Spleen (tissue), 11 donors: ENCODE data around the gene KIAA1217. TPM values are rescaled to one million over a fixed set of nuclear protein-coding genes. Genes with fewer than 3 reads are reported as not detected.

ENCODE experiments used
- DNase-seq: peaks from one replicate; pipeline ENCODE4 v3.0.0-alpha.2; 2020
- H3K27ac ChIP-seq, 8 donors: fragments of 200-600 bp; sonication (generic) in 7 of 8; 1 replicate in 4 of 8; 2 replicates in 4 of 8; pipeline versions ENCODE4 v1.5.0 to v1.8.0; 2016 to 2021; ENCODE audit warnings: inconsistent platforms in 4 of 8, mild to moderate bottlenecking in 4 of 8, moderate library complexity in 1 of 8
- H3K27me3 ChIP-seq, 7 donors: fragments of 200-600 bp; sonication (generic) in 6 of 7; replicated peaks in 1 of 7; 1 replicate in 4 of 7; 2 replicates in 3 of 7; pipeline versions ENCODE4 v1.5.0 to v1.8.0; 2016 to 2021; ENCODE audit warnings: inconsistent platforms in 3 of 7, mild to moderate bottlenecking in 1 of 7
- H3K36me3 ChIP-seq, 6 donors: fragments of 200-600 bp; sonication (generic) in 5 of 6; 1 replicate in 4 of 6; 2 replicates in 2 of 6; pipeline versions ENCODE4 v1.5.0 to v1.8.0; 2016 to 2021; ENCODE audit warnings: inconsistent platforms in 2 of 6
- H3K4me1 ChIP-seq, 6 donors: fragments of 200-600 bp; sonication (generic) in 5 of 6; 1 replicate in 3 of 6; 2 replicates in 3 of 6; pipeline versions ENCODE4 v1.5.0 to v1.8.0; 2016 to 2021; ENCODE audit warnings: inconsistent platforms in 3 of 6
- H3K4me3 ChIP-seq, 8 donors: fragments of 200-600 bp; sonication (generic) in 7 of 8; 1 replicate in 4 of 8; 2 replicates in 4 of 8; pipeline versions ENCODE4 v1.5.0 to v1.8.0; 2016 to 2021; ENCODE audit warnings: inconsistent platforms in 4 of 8, mild to moderate bottlenecking in 4 of 8, moderate library complexity in 2 of 8
- H3K9me3 ChIP-seq, 8 donors: fragments of 200-600 bp; sonication (generic) in 7 of 8; 1 replicate in 4 of 8; 2 replicates in 4 of 8; pipeline versions ENCODE4 v1.5.0 to v1.8.0; 2016 to 2021; ENCODE audit warnings: inconsistent platforms in 4 of 8
- POLR2A ChIP-seq, 3 donors: fragments of 450-650 bp; IDR thresholded peaks; one replicate each; pipeline ENCODE4 v1.5.1; 2017; ENCODE audit warnings: antibody characterized with exemption in 3 of 3, mild to moderate bottlenecking in 1 of 3
- POLR2AphosphoS5 ChIP-seq, 3 donors: sonication (generic); formaldehyde crosslinking; IDR thresholded peaks; one replicate each; pipeline ENCODE4 v1.5.1; 2017; ENCODE audit warnings: antibody characterized with exemption in 3 of 3
- WGBS, 5 donors: extraction: QIAGEN DNeasy Blood & Tissue Kit in 3 of 5; methylation state at CpG; one replicate each; pipeline versions ENCODE4 v1.1.5 to v1.1.7; 2013 to 2018; 5-methylcytosine and 5-hydroxymethylcytosine counted together
- intact Hi-C: fragments of 100-400 bp; cut with DNase I; formaldehyde crosslinking; loops from one replicate; pipeline ENCODE4 v1.15.0; 2023; ENCODE audit warnings: low total_unique reads
- polyA plus RNA-seq, 3 donors: library from polyadenylated mRNA; stranded (reverse); fragments of 200-250 nt; gene quantifications; one replicate each; pipeline ENCODE4 v1.2.1, GENCODE V29; 2013
- total RNA-seq, 7 donors: library from RNA; depleted of rRNA in 3 of 7; stranded (reverse); fragments of >200 nt in 3 of 7; fragmentation: NEBNext Ultra II Directional in 4 of 7; extraction: Animal tissue kit (Norgen Biotek cat#: 25700) in 4 of 7; gene quantifications; one replicate each; pipeline versions ENCODE4 v1.1.0 to v1.2.1, GENCODE V29; 2016 to 2021
- TF ChIP-seq, protein P1 (sequence below), 11 experiments: fragments of 200-600 bp in 7 of 11; fragments of 450-650 bp in 4 of 11; sonication (generic) in 4 of 11; IDR thresholded peaks in 8 of 11; conservative IDR thresholded peaks in 3 of 11; 1 replicate in 7 of 11; 2 replicates in 4 of 11; pipeline versions ENCODE4 v1.4.0 to v1.8.0; 2016 to 2021; ENCODE audit warnings: antibody characterized with exemption in 11 of 11, inconsistent platforms in 4 of 11, mild to moderate bottlenecking in 1 of 11
- donor health status: healthy with polysubstance abuse.
- donor health status: DM: no; HTN: no; CAD: no; lungs with moderate emphysema.
- donor health status: DM: no; HTN: no; CAD: no.
- donor health status: Bipolar disorder and iron deficiency.
- donor health status: healthy.
- donor health status: DM: no; HTN: no; CAD: no.
- donor health status: DM: yes; HTN: yes; CAD: no.

KIAA1217 gene
- total and polyA plus RNA-seq, 10 donors, result 2.2 to 40.7 (median 21.4) TPM

DNA sequence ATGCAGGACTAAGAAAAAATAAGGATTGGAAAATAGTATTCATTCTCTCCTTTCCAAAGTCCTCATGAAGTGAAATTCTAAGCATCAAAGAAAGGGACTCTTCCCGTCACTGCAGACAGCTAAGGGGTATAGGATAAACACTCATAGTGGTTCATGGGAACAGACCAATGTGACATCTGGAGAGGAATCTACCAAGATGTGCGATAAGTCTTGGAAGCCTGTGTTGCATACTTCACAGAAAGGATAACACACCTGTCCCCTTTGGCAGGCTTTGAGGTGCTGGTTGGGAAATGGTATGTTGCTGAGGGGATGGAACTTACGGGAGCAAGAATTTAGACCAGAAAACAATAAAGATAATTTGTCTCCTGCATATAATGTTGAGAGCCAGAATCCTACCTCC is 266.7 kb downstream of the KIAA1217 start:
- no peak for TF ChIP-seq POLR2AphosphoS5 (IDR thresholded peaks at IDR 0.05)
- TF ChIP-seq, protein P1, sequence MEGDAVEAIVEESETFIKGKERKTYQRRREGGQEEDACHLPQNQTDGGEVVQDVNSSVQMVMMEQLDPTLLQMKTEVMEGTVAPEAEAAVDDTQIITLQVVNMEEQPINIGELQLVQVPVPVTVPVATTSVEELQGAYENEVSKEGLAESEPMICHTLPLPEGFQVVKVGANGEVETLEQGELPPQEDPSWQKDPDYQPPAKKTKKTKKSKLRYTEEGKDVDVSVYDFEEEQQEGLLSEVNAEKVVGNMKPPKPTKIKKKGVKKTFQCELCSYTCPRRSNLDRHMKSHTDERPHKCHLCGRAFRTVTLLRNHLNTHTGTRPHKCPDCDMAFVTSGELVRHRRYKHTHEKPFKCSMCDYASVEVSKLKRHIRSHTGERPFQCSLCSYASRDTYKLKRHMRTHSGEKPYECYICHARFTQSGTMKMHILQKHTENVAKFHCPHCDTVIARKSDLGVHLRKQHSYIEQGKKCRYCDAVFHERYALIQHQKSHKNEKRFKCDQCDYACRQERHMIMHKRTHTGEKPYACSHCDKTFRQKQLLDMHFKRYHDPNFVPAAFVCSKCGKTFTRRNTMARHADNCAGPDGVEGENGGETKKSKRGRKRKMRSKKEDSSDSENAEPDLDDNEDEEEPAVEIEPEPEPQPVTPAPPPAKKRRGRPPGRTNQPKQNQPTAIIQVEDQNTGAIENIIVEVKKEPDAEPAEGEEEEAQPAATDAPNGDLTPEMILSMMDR (IDR thresholded peaks at IDR 0.05 in 8 of 11, conservative IDR thresholded peaks at IDR 0.05 in 3 of 11), result no peak
- 76 to 96% (median 81%) methylated on average over 3 of the region's 3 CpGs for WGBS, 5 donors
- Histone ChIP-seq H3K27ac (no peak overlapping the region), H3K27me3 (no peaks in the 10 kb centered on the region), H3K9me3 (peaks cover 0 to 23% (median 0%) of the 10 kb centered on the region in 8 donors), H3K36me3 (peaks cover 0 to 13% (median 0%) of the 10 kb centered on the region in 6 donors), H3K4me3 (no peak overlapping the region), H3K4me1 (no peaks in the 10 kb centered on the region)
- no peak for DNase-seq
- intact Hi-C loops, result no loop called here

DNA sequence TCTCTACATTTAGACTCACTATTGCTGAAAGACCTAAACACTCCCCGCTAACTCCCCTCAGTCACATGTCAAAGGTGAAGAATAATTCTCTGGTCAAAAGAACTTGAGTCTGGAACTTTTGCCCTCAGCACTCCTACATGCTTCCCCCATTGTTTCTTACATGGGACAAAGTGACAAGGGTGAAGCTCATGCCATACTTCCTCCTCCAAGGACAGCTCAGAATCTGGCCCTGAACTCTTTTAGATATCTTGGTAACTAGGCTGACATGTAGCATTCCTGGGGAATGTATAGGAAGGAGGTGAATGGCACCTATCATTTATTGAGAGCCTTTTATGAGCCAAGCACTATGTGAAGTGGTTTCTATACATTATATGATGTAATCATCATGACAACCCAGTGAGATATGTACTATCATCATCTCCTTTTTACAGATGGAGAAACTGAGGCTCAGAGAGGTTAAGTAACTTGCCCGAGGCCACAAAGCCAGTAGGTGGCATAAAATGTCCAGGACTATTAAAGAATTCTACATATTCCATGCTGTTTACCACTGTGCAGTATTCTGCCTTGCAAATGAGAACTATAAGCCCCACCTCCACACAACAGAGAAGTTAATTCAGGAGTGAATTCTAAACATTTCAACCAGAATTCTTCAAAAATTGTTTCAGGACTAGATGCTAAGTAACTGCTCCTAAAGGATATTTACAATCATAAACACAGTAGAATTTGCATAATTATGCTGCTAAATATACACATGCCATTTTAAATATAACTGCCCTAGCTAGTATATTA is 268.2 kb downstream of the KIAA1217 start:
- Histone ChIP-seq H3K36me3 (peaks cover 0 to 13% (median 0%) of the 10 kb centered on the region in 6 donors), H3K27ac (no peak overlapping the region), H3K4me1 (no peaks in the 10 kb centered on the region), H3K9me3 (peaks cover 0 to 22% (median 0%) of the 10 kb centered on the region in 8 donors), H3K27me3 (no peaks in the 10 kb centered on the region), H3K4me3 (no peak overlapping the region)
- intact Hi-C loops, result no loop called here
- TF ChIP-seq, protein P1 (IDR thresholded peaks at IDR 0.05 in 8 of 11, conservative IDR thresholded peaks at IDR 0.05 in 3 of 11), result no peak
- TF ChIP-seq POLR2A (IDR thresholded peaks at IDR 0.05) (no peak), POLR2AphosphoS5 (IDR thresholded peaks at IDR 0.05) (no peak)
- DNase-seq, result no peak
- 84 to 98% (median 93%) methylated on average over 2 of the region's 2 CpGs for WGBS, 5 donors

DNA sequence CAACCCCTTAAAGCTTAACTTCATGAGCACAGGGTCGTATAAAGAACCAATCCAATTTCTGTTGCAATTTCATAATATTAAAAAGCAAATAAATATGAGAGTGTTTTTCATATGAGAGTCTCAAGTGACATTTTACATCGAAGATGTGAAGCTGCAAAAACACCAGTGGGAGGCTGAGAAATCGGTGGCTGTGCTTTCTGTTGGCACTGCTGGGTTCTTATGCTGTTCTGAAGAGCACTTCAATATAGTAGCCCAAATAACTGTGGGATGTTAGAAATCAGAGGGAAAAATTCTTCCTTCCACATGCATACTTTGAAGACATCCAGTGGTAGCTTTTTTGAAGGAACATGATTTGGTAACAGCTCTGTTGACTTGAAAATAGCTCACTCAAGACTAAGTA is 269.0 kb downstream of the KIAA1217 start:
- no peak for DNase-seq
- no peaks in the 10 kb centered on the region for H3K27me3 ChIP-seq
- no peaks in the 10 kb centered on the region for H3K4me1 ChIP-seq
- H3K27ac ChIP-seq, result no peak overlapping the region
- H3K9me3 ChIP-seq, result peaks cover 0 to 17% (median 0%) of the 10 kb centered on the region in 8 donors
- no peak for TF ChIP-seq POLR2AphosphoS5 (IDR thresholded peaks at IDR 0.05)
- TF ChIP-seq POLR2A (IDR thresholded peaks at IDR 0.05), result no peak
- TF ChIP-seq, protein P1 (IDR thresholded peaks at IDR 0.05 in 8 of 11, conservative IDR thresholded peaks at IDR 0.05 in 3 of 11), result no peak
- no peak overlapping the region for H3K4me3 ChIP-seq
- peaks cover 0 to 13% (median 0%) of the 10 kb centered on the region in 6 donors for H3K36me3 ChIP-seq
- 77 to 89% (median 84%) methylated on average over 3 of the region's 3 CpGs for WGBS, 5 donors
- intact Hi-C loops, result no loop called here

DNA sequence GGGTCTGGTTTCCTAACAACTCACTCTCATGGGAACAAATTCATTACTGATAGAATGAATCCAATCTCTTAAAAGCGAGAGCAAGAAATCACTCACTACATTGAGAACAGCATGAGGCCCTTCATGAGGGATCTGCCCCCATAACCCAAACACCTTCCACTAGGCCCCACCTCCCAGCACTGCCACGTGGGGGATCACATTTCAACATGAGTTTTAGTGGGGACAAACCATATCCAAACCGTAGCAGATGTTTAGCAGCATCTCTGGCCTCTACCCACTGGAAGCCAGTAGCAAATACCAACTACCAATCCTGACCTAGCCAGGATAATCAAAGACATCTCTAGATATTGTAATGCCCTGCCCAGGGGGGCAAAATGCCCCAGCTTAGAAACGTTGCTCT is 270.9 kb downstream of the KIAA1217 start:
- no peak overlapping the region for H3K27ac ChIP-seq
- intact Hi-C loops, result no loop called here
- peaks cover 0 to 13% (median 0%) of the 10 kb centered on the region in 8 donors for H3K9me3 ChIP-seq
- WGBS, 5 donors, result 55 to 70% (median 65%) methylated on average over 3 to 4 of the region's 4 CpGs
- H3K27me3 ChIP-seq, result no peaks in the 10 kb centered on the region
- TF ChIP-seq, protein P1 (IDR thresholded peaks at IDR 0.05 in 8 of 11, conservative IDR thresholded peaks at IDR 0.05 in 3 of 11), result no peak
- TF ChIP-seq POLR2A (IDR thresholded peaks at IDR 0.05), result no peak
- no peak for TF ChIP-seq POLR2AphosphoS5 (IDR thresholded peaks at IDR 0.05)
- no peak overlapping the region for H3K4me3 ChIP-seq
- no peak for DNase-seq
- H3K36me3 ChIP-seq, result no peaks in the 10 kb centered on the region
- peaks cover 0 to 6% (median 0%) of the 10 kb centered on the region in 6 donors for H3K4me1 ChIP-seq
